ENCODE results near the gene RNF186.

RNF186 gene

DNA sequence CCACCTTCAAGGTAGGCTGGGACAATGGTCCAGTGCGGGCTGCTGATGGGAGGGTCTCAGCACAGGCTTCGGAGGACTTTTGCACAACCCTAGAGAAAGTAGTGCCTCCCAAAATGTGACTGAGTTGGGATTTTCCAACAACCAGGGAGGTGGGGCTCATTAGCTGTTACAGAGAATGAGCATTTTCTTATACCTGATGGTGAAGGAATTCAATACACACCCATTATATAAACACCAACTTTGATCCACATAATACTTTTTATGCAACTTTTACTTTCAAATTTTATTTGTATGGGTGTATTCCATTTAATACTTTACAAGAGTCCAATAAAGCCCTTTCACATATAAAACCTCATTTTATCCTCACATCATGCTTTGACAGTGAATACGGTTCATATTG is 31.3 kb upstream of the RNF186 start:
- Histone ChIP-seq H3K4me2 (ENCODE audit: low read depth, low read length) (no peak overlapping the region), H3K9me2 (replicated peaks; ENCODE audit: insufficient read depth, low read length) (no peaks in the 10 kb centered on the region), H2AFZ (ENCODE audit: low read length) (no peak overlapping the region), H3K27me3 (replicated peaks; ENCODE audit: insufficient read depth, low read length) (no peaks in the 10 kb centered on the region), H3K27ac (ENCODE audit: low read length) (no peak overlapping the region), H3F3A (ENCODE audit: insufficient read depth, low read length) (no peaks in the 10 kb centered on the region), H3K4me1 (ENCODE audit: low read length) (no peaks in the 10 kb centered on the region), H3K36me3 (replicated peaks; ENCODE audit: insufficient read depth, low read length) (no peaks in the 10 kb centered on the region), H3K79me2 (ENCODE audit: low read length) (no peaks in the 10 kb centered on the region), H3K4me3 (ENCODE audit: low read length) (no peak overlapping the region), H3K9me3 (replicated peaks; ENCODE audit: insufficient read depth, low read length) (no peaks in the 10 kb centered on the region), H3K9ac (ENCODE audit: low read length) (no peak overlapping the region), H4K20me1 (ENCODE audit: insufficient read depth, low read length) (no peaks in the 10 kb centered on the region)
- no peak for DNase-seq
- TF ChIP-seq EZH2 (optimal IDR thresholded peaks at IDR 0.05; ENCODE audit: low read depth, low read length), result no peak
- TF ChIP-seq EZH2phosphoT487 (IDR thresholded peaks at IDR 0.05; ENCODE audit: low read length), result no peak
- TF ChIP-seq, protein P1, sequence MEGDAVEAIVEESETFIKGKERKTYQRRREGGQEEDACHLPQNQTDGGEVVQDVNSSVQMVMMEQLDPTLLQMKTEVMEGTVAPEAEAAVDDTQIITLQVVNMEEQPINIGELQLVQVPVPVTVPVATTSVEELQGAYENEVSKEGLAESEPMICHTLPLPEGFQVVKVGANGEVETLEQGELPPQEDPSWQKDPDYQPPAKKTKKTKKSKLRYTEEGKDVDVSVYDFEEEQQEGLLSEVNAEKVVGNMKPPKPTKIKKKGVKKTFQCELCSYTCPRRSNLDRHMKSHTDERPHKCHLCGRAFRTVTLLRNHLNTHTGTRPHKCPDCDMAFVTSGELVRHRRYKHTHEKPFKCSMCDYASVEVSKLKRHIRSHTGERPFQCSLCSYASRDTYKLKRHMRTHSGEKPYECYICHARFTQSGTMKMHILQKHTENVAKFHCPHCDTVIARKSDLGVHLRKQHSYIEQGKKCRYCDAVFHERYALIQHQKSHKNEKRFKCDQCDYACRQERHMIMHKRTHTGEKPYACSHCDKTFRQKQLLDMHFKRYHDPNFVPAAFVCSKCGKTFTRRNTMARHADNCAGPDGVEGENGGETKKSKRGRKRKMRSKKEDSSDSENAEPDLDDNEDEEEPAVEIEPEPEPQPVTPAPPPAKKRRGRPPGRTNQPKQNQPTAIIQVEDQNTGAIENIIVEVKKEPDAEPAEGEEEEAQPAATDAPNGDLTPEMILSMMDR (IDR thresholded peaks at IDR 0.05; ENCODE audit: low read length), result no peak

DNA sequence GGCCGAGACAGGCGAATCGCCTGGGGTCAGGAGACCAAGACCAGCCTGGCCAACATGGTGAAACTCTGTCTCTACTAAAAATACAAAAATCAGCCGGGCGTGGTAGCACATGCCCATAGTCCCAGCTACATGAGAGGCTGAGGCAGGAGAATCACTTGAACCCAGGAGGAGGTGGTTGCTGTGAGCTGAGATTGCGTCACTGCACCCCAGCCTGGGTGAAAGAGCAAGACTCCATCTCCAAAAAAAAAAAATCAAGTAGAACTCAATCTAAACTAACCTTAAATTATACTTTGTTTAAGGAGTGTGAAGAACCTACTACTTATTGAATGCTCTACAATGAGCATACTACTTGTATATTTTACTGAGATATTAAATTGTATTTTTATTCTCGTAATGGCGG is 30.5 kb upstream of the RNF186 start:
- Histone ChIP-seq H3K4me2 (ENCODE audit: low read depth, low read length) (no peak overlapping the region), H2AFZ (ENCODE audit: low read length) (no peak overlapping the region), H3K4me3 (ENCODE audit: low read length) (no peak overlapping the region), H3K9ac (ENCODE audit: low read length) (no peak overlapping the region), H4K20me1 (ENCODE audit: insufficient read depth, low read length) (no peaks in the 10 kb centered on the region), H3K27ac (ENCODE audit: low read length) (no peak overlapping the region), H3K36me3 (replicated peaks; ENCODE audit: insufficient read depth, low read length) (no peaks in the 10 kb centered on the region), H3K4me1 (ENCODE audit: low read length) (no peaks in the 10 kb centered on the region), H3K27me3 (replicated peaks; ENCODE audit: insufficient read depth, low read length) (no peaks in the 10 kb centered on the region), H3K9me3 (replicated peaks; ENCODE audit: insufficient read depth, low read length) (no peaks in the 10 kb centered on the region), H3K79me2 (ENCODE audit: low read length) (no peaks in the 10 kb centered on the region), H3F3A (ENCODE audit: insufficient read depth, low read length) (no peaks in the 10 kb centered on the region), H3K9me2 (replicated peaks; ENCODE audit: insufficient read depth, low read length) (no peaks in the 10 kb centered on the region)
- no peak for DNase-seq
- no peak for TF ChIP-seq EZH2phosphoT487 (IDR thresholded peaks at IDR 0.05; ENCODE audit: low read length)
- TF ChIP-seq, protein P1 (IDR thresholded peaks at IDR 0.05; ENCODE audit: low read length), result no peak
- TF ChIP-seq EZH2 (optimal IDR thresholded peaks at IDR 0.05; ENCODE audit: low read depth, low read length), result no peak

DNA sequence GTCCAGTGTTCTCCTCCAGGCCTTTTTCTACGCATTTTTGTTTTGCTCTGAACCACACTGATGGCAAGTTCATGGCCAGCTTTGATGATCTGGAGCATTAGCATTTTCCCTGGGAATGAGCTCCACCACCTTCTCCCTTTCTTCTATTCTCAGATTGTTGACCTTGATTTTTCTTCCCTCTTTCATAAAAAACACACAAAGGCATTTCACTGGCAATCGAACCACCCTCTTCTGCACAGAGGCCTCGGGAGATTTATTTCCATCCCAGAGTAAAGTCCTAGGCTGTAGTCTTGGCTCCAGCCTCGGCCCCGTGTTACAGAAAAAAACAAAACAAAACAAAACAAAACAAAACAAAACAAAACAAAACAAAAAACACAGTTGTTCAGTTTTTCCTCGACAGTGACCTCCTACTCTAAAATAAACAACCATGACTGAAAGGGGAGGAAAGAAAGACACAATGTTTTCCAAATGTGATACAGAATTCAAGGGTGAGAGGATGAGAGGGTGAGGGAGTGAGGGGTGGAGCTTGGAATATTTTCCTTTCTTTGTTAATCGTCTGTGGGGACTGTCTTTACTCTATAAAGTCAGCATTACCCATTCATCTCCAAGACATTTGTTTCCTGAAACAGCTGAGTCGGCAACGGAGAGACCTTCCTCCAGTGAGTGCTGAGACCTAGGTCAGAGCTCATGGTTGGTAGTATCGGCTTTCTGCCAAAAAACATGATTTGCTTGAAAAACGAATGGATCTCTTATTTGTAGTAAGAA is 29.8 kb upstream of the RNF186 start:
- no peak for DNase-seq
- H3K9me2 ChIP-seq (replicated peaks; ENCODE audit: insufficient read depth, low read length), result no peaks in the 10 kb centered on the region
- no peaks in the 10 kb centered on the region for H3K4me1 ChIP-seq (ENCODE audit: low read length)
- no peak overlapping the region for H2AFZ ChIP-seq (ENCODE audit: low read length)
- H3K4me3 ChIP-seq (ENCODE audit: low read length), result no peak overlapping the region
- TF ChIP-seq EZH2phosphoT487 (IDR thresholded peaks at IDR 0.05; ENCODE audit: low read length), result no peak
- TF ChIP-seq EZH2 (optimal IDR thresholded peaks at IDR 0.05; ENCODE audit: low read depth, low read length), result no peak
- TF ChIP-seq, protein P1 (IDR thresholded peaks at IDR 0.05; ENCODE audit: low read length), result no peak
- no peak overlapping the region for H3K27ac ChIP-seq (ENCODE audit: low read length)
- no peaks in the 10 kb centered on the region for H3K27me3 ChIP-seq (replicated peaks; ENCODE audit: insufficient read depth, low read length)
- H3K36me3 ChIP-seq (replicated peaks; ENCODE audit: insufficient read depth, low read length), result no peaks in the 10 kb centered on the region
- H3K9me3 ChIP-seq (replicated peaks; ENCODE audit: insufficient read depth, low read length), result no peaks in the 10 kb centered on the region
- no peaks in the 10 kb centered on the region for H3K79me2 ChIP-seq (ENCODE audit: low read length)
- no peak overlapping the region for H3K4me2 ChIP-seq (ENCODE audit: low read depth, low read length)
- no peaks in the 10 kb centered on the region for H3F3A ChIP-seq (ENCODE audit: insufficient read depth, low read length)
- no peaks in the 10 kb centered on the region for H4K20me1 ChIP-seq (ENCODE audit: insufficient read depth, low read length)
- H3K9ac ChIP-seq (ENCODE audit: low read length), result no peak overlapping the region
